Endothelial cell of umbilical vein (primary cell): ENCODE results near the gene CKLF. TPM values are rescaled to one million over a fixed set of nuclear protein-coding genes. Genes with fewer than 3 reads are reported as not detected.

Source experiments
- BruUV-seq: library from RNA; stranded (reverse); fragments of 400-500 nt; replicated peaks from 2 replicates; lab custom pipeline; 2021; lab: Mats Ljungman, UMichigan
- CTCF ChIA-PET: fragments of 300-600, 350-600 bp; sonication (Branson Sonifier 250); formaldehyde crosslinking; loops from one replicate; lab custom pipeline; 2021; ENCODE audit warnings: antibody characterized with exemption, inconsistent platforms; lab: Charles Lee
- POLR2A ChIA-PET: fragments of 300-600, 350-600 bp; sonication (Branson Sonifier 250); formaldehyde crosslinking; loops from one replicate; lab custom pipeline; 2021; ENCODE audit warnings: antibody characterized with exemption, inconsistent platforms; lab: Charles Lee
- DNase-seq: peaks from one replicate; pipeline ENCODE4 v3.0.0-alpha.2; 2011; ENCODE audit warnings: low read depth, low spot score
- FAIRE-seq: peaks from 2 replicates; lab custom pipeline; 2011; peaks lifted over from hg19 to GRCh38; lab: Jason Lieb, UNC
- H2AFZ ChIP-seq: 2 replicates; pipeline ENCODE4 v1.6.0; 2012; ENCODE audit warnings: low read depth, low read length, control low read depth, inconsistent platforms
- H3K27ac ChIP-seq: 2 replicates; pipeline ENCODE4 v1.5.1; 2011; ENCODE audit warnings: low read depth, mild to moderate bottlenecking, control low read depth, low read length, moderate library complexity; ENCODE audit not compliant: insufficient read depth
- H3K27me3 ChIP-seq, 2 experiments: 2 replicates each; pipeline versions ENCODE4 v1.6.0 to v1.6.1; 2011; ENCODE audit warnings: low read length in 2 of 2, mixed read lengths in 1 of 2; ENCODE audit not compliant: control insufficient read depth in 2 of 2, insufficient read depth in 2 of 2
- H3K36me3 ChIP-seq, 2 experiments: 2 replicates in 1 of 2; 3 replicates in 1 of 2; pipeline ENCODE4 v1.5.1; 2011; ENCODE audit warnings: low read length in 2 of 2, mild to moderate bottlenecking in 1 of 2, moderate library complexity in 1 of 2; ENCODE audit not compliant: control insufficient read depth in 2 of 2, insufficient read depth in 2 of 2; ENCODE audit errors: extremely low read depth in 1 of 2
- H3K4me1 ChIP-seq: 3 replicates; pipeline ENCODE4 v1.5.1; 2011; ENCODE audit warnings: mild to moderate bottlenecking, low read length; ENCODE audit not compliant: control insufficient read depth, insufficient read depth; ENCODE audit errors: extremely low read depth
- H3K4me2 ChIP-seq: 2 replicates; pipeline ENCODE4 v1.6.1; 2011; ENCODE audit warnings: low read length, control low read depth, mixed read lengths; ENCODE audit not compliant: insufficient read depth
- H3K4me3 ChIP-seq, 3 experiments: fragments of 200-600 bp in 1 of 3; sonication (generic), shearing (Covaris generic) in 1 of 3; replicated peaks in 1 of 3; 2 replicates each; pipeline ENCODE4 v1.5.1; 2011 to 2016; ENCODE audit warnings: control low read depth in 3 of 3, low read length in 3 of 3, mild to moderate bottlenecking in 2 of 3, inconsistent platforms in 1 of 3, low read depth in 1 of 3, moderate library complexity in 1 of 3; ENCODE audit not compliant: insufficient read depth in 1 of 3
- H3K79me2 ChIP-seq: 2 replicates; pipeline ENCODE4 v1.6.0; 2012; ENCODE audit warnings: low read length, inconsistent platforms; ENCODE audit not compliant: control insufficient read depth, insufficient read depth
- H3K9ac ChIP-seq: replicated peaks from 2 replicates; pipeline ENCODE3; 2011; ENCODE audit warnings: low read length, control low read depth; ENCODE audit not compliant: insufficient read depth; ENCODE audit errors: extremely low read depth
- H3K9me1 ChIP-seq: replicated peaks from 3 replicates; pipeline ENCODE4 v1.6.0; 2011; ENCODE audit warnings: mild to moderate bottlenecking, low read length; ENCODE audit not compliant: control insufficient read depth, insufficient read depth; ENCODE audit errors: extremely low read depth
- H3K9me3 ChIP-seq: replicated peaks from 2 replicates; pipeline ENCODE4 v1.5.1; 2012; ENCODE audit warnings: low read length, inconsistent platforms; ENCODE audit not compliant: control insufficient read depth, insufficient read depth
- H4K20me1 ChIP-seq: replicated peaks from 2 replicates; pipeline ENCODE3; 2011; ENCODE audit warnings: mild to moderate bottlenecking, low read length; ENCODE audit not compliant: control insufficient read depth, insufficient read depth; ENCODE audit errors: extremely low read depth
- CTCF ChIP-seq, 2 donors: IDR thresholded peaks; 1 replicate in 1 of 2; 2 replicates in 1 of 2; pipeline ENCODE4 v1.5.1; 2011; ENCODE audit warnings: low read length in 2 of 2, mild to moderate bottlenecking in 2 of 2, moderate library complexity in 2 of 2, control low read depth in 1 of 2, inconsistent platforms in 1 of 2, low read depth in 1 of 2; ENCODE audit not compliant: insufficient read depth in 1 of 2; ENCODE audit errors: extremely low read depth in 1 of 2
- JUN ChIP-seq: IDR thresholded peaks from 2 replicates; pipeline ENCODE4 v1.6.1; 2011; ENCODE audit warnings: borderline replicate concordance, low read depth; ENCODE audit not compliant: insufficient read length, insufficient read depth
- POLR2A ChIP-seq: IDR thresholded peaks from 2 replicates; pipeline ENCODE4 v1.6.1; 2012; ENCODE audit warnings: low read depth, mild to moderate bottlenecking, control low read depth, low read length
- POLR2AphosphoS5 ChIP-seq: IDR thresholded peaks from 2 replicates; pipeline ENCODE4 v1.6.1; 2012; ENCODE audit warnings: low read depth, mild to moderate bottlenecking, control low read depth, low read length, moderate library complexity; ENCODE audit not compliant: insufficient read depth
- dilution Hi-C: fragments of 300-500 bp; cut with MboI; formaldehyde crosslinking; loops from one replicate; pipeline ENCODE4 v1.15.0; 2019; ENCODE audit warnings: low sequenced_read_pairs; ENCODE audit not compliant: extremely low pct_ligation_motif_present
- intact Hi-C: fragments of 100-400 bp; cut with micrococcal nuclease; formaldehyde crosslinking; loops from one replicate; pipeline ENCODE4 v1.10.0; 2022
- polyA plus RNA-seq, 4 experiments: library from polyadenylated mRNA; depleted of rRNA in 3 of 4; stranded (reverse) in 3 of 4; unstranded in 1 of 4; fragments of >200 nt; gene quantifications; 2 replicates each; pipeline versions ENCODE4 v1.2.1 to v1.2.3, GENCODE V29; 2011 to 2012; ENCODE audit warnings: missing spikeins in 1 of 4
- total RNA-seq: library from RNA; stranded (reverse); gene quantifications from 2 replicates; pipeline ENCODE4 v1.2.3, GENCODE V29; 2021

The CKLF gene
- total and polyA plus RNA-seq, 2 donors (not counting 3 experiments of a cell fraction or from before 2014, with no cell fraction given), result 80.0 to 209 TPM

DNA sequence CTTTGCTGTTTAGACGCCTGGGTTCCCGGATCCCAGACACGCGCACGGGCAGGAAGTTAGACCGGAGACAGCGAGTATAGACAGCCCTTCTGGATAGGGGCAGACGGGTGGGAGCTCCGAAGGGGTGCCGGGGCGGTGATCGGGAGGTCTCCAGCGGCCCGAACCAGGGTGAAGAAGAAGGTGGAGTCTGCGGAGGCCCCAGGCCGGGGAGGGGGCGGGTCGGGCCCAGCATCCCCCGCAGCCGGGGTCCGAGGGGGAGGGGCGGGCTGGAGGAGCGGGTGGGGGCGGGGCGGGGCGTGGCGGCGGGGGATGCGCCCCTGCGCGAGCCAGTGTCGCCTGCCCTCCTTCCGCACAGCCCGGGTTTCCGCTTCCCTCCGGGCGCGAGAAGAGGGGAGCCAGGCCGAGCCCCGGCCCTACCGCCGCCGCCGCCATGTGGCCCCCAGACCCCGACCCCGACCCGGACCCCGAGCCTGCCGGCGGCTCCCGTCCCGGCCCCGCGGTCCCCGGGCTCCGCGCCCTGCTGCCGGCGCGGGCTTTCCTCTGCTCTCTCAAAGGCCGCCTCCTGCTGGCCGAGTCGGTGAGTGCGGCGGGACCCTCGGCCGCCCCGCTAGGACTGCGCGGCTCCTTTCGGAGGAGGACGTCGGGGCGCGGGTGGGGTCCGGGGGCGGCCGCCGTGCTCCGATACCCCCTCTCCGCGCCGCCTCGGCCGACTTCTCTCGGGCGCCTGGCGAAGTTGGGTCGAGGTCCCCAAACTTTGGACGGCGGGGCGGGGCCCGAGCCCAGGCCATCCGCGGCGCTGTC is 52.2 kb downstream of the CKLF start, which contains the start of gene CMTM3:
Gene CMTM3 (plus strand): TSS at position 329 of the 801 bp plus-strand sequence. CDS start 102 bp downstream, at position 431.
- H3K9me3 ChIP-seq, result no peaks in the 10 kb centered on the region
- no peaks in the 10 kb centered on the region for H4K20me1 ChIP-seq
- H2AFZ ChIP-seq, result peak within 1 kb of the TSS; percentile 32
- H3K27me3 ChIP-seq, result no peaks in the 10 kb centered on the region
- H3K9ac ChIP-seq, result peak within 1 kb of the TSS; percentile 90
- BruUV-seq, result TSS peak; percentile 22
- intact Hi-C loops, result loop anchor here (1.0 to 5.0 kb wide), 7 partner anchors 40 to 198 kb away; partner anchors contain the start of gene CKLF
- DNase-seq, result peak; percentile 63
- peak; percentile 68 for FAIRE-seq
- H3K4me3 ChIP-seq, result peak within 1 kb of the TSS; percentile 64 to 91 (median 76)
- peak within 1 kb of the TSS; percentile 73 for H3K27ac ChIP-seq
- H3K4me1 ChIP-seq, result peaks cover 17% of the 10 kb centered on the region
- peaks cover 0 to 8% of the 10 kb centered on the region in 2 experiments for H3K36me3 ChIP-seq
- no peaks in the 10 kb centered on the region for H3K9me1 ChIP-seq
- CTCF ChIA-PET, result interaction anchor here (0.6 to 2.0 kb wide), 19 partner anchors 9 to 897 kb away, joined by 3 to 28 read pairs (median 4); partner anchors contain the start of genes CKLF, CMTM2 and NAE1
- TF ChIP-seq POLR2A, result peak; percentile 18
- no peak for TF ChIP-seq JUN
- TF ChIP-seq POLR2AphosphoS5, result peak; percentile 64
- peak; percentile 42 to 76 for TF ChIP-seq CTCF (IDR thresholded peaks at IDR 0.05; ENCODE audit: extremely low read depth in 1 of 2, insufficient read depth in 1 of 2, low read depth in 1 of 2, low read length in 2 of 2)
- peaks cover 30% of the 10 kb centered on the region for H3K79me2 ChIP-seq
- dilution Hi-C loops, result no loop called here
- POLR2A ChIA-PET, result no interaction called here
- peak within 1 kb of the TSS; percentile 60 for H3K4me2 ChIP-seq
